Activated T-helper 1 cell treated with anti-CD3 and anti-CD28 coated beads, Interleukin-2, amount 50 U/mL, for 16 hours (primary cell): ENCODE results near the gene GRPEL2.
A peak's percentile ranks its signal among the peaks of the same experiment; 100 is the strongest.
"Not testable (repeated sequence)": the region's sequence is repeated elsewhere in the genome, so short reads cannot be mapped to it uniquely, and the experiment has no call there.

Source experiments
- DNase-seq, 2 donors: peaks; one replicate each; pipeline ENCODE4 v3.0.0-alpha.2; 2020; ENCODE audit warnings: low read depth in 1 of 2, low spot score in 1 of 2

Gene GRPEL2

DNA sequence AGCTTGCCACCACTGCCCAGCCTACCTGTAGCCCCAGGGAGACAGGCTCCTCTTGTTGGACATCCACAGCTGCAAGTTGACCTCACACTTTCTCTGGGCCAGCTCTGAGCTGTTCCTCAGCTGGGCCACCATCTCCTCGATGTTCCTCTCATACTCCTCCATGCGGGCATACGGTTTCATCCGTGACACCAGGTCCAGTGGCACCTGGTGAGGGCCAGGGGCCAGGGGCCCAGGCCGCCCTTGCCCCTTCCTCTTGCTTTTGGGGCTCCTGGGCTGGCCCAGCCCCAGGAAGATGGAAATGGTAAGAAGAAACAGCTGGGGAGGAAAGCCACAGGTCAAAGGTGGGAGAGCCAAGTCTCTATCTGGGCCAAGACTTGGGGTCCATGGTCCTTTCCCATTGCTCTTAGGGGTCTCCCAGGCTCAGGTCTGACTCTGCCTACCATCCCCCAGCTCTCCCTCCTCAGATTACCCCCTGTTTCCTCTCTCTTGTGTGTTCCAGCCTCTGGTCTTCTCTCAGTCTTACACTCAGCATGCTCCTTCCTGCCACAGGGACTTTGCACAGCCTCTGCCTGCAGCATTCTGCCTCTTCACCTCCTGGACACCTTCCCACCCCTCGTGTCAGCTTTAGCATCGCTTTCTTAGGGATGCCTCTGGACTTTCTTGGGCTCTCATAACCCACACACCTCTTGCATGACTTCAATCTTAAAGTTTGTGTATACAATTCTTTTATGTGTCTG, 31.6 kb downstream of the GRPEL2 start:
- DNase-seq: no peak

DNA sequence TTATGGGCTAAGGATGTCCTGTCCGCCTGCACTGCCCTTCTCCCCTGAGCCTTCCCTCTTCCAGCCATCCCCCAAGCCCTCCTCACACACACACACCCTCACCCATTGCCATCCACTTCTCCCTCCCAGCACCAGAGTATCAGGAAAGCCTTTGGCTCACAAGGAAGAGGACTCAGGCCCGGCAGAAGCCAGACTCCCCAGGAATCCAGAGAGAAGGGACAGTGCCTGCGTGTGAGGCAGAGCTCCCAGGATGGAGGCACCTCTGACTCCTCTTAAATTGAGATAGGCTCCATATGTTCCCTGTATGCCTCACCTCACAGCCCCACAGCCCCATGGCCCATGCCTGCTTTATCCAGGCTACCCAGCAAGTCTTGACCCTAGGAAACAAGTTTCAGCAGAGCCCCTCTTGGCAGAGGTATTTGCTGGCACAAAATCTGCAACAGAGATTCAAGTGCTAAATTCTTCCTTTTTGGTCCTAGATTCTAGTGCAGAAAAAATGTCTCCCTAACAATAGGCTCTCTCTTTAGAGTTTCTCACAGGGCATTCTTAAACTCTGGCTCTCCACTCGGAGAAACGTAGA, 33.0 kb downstream of the GRPEL2 start:
- DNase-seq: no peak

DNA sequence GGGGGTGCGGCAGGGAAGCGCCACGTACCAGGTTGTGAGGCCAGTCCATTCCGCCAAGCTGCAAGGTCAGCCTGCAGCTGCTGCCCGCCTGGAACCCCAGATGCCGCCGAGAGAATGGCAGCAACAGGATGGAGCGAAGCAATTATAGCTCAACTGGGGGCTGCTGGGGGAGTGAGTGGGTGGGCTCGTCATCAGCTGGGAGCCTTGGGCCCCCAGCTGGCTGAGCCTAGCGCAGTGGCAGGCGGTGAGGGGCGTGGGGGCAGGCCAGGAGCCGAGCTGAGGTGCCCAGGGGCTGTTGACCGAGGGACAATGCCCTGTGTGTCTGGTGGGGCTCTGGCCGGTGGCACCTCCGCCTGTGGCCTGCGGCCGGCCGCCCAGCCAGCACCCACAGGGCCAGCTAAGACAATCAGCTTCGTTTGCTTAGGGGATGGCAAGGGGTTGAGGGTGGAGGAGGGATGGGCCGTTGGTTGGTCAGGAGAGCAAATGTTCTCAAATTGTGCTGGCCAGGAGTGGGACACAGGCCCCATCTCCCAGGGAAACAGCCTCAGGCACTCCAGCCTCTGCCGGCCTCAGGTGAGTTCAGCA, 34.0 kb downstream of the GRPEL2 start, which contains the start of gene IL17B:
TSS of gene IL17B (minus strand) at position 116 of the 585 bp plus-strand sequence. CDS start at position 49, 67 bp downstream.
- DNase-seq: no peak

DNA sequence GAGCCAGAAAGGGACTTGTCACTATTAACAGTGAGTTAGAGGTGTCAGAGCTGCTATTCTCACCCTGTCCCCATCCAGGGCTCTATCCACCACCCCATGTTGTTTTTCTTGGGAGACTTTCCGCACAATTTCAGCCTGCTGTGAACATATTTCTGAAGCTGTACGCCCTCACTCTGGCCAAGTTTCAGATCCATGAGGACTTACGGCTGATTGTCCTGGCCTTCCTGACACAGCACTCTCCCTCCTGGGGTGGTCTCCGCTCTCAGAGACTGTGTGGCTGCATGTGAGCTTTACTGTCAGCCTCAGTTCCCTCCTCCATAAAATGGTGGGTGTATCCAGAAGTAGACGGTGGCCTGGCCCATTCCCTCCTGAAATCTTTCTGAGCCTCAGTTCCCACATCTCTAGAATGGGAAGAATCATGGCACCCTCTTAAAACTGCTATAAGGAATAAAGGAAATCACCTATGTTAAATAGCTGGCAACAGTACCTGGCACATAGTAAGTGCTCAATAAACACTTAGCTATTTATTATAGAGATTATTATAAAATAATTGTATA, 34.6 kb downstream of the GRPEL2 start:
- no peak for DNase-seq

DNA sequence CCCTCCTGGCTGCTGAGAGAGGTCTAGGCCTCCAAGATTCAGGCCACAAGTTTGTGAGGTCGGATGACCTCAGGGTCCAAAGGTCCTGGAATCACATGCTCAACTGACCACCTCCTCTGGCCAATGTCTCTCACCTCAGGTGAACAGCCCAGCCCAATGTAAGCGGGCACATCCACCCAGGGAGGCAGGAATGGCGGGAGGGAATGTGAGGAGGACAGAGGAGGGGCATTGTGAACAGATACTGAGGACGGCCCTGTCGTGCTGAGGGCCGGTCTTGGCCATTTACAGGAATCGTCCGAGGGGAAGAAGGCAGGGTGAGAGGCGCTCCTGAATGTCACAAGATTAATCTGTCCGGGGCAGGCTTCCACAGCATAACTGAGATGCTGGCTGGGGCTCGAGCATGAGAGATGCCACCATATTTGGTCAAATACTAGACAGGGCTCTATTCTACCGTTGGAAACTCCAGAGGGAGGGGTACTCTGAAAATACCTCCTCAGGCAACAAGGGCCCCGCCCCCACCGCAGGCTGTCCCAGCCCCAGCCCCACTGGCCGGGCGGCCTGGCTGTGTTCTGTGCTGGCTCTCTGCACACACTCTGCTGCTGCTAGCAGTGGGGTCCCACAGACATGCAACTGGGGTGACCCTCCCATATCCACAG, 35.3 kb downstream of the GRPEL2 start:
- DNase-seq: no peak

DNA sequence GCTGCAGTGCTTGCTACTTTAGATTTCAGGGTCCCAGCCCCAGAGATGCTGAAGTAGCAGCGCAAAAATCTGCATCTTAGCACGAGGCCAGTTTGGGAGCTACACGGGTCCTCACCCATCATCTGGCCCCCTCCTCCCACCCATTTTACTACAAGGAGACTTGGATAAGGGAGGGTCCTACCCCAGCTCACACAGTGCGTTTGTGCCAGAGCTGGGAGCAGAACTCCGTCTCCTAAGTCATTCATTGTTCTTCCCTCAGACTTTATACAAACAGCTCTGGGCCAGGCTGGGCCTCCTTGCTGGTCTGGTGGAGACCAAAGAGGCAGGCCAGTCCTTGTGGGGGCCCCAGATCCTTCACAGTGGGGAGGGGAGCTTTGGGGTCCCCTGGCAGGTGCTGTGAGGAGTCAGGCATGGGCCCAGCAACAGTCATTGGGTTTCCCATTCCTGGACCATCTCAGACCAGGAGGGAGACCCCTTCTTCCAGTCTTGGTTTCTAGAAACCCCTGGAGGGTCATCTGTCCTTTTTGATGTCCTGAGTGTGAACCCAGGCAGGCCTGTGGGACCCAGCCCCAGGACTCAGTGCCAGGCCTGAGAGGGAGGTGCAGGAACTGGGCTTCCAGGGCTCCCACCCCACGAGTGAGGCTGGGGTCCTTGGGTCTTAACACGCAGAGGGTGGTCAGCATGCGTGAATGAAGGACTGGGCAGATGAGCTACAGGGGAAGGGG, 36.1 kb downstream of the GRPEL2 start:
- no peak for DNase-seq

DNA sequence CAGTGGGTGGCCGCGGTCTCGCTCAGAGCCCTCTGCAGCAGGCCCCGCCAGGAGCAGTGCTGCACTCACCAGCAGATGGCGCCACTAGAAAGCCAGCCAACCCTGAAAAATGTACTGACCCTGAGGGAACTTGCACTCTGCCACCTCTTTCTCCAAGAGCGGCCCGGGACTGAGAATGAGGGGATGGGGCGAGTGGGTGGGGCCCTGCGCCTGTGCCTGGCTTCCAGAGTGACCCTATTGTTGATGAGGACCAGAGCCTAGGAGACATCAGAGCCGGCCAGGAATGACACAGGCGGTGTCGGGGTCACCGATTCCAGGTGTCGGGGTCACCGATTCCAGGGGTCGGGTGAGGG, 36.7 kb downstream of the GRPEL2 start:
- DNase-seq: peak; percentile 58 to 59

DNA sequence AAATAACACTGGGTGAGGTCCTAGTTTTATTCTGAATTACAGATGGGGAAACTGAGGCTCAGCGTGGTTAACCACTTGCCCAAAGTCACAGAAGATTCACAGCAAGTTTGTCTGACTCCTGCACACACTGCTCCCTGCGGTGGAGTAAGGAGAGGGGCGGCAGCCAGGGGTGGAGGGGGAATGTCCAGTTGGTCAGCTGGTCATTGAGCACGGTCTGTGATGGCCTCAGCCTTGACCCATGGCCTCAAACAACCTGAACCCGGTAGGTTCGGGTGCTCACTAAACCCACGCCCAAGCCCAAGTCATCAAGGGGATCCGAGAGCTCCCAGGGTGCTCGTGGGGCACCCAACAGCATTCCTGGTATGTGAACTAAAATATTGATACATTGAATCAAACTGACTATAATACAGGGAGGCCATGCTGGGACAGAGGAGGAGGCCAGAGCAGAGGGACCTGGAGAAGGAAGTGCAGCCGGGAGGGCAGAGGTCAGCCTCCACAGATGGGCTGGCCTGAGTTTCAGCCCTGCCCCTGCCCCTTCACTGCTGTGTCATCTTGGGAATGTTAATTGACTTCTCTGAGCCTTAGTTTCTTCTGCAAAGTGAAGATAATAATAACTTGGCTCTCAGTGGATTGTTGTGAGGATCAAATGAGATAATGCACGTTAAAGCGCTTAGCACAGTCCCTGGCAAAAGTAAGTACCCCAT, 37.4 kb downstream of the GRPEL2 start:
- DNase-seq: no peak

DNA sequence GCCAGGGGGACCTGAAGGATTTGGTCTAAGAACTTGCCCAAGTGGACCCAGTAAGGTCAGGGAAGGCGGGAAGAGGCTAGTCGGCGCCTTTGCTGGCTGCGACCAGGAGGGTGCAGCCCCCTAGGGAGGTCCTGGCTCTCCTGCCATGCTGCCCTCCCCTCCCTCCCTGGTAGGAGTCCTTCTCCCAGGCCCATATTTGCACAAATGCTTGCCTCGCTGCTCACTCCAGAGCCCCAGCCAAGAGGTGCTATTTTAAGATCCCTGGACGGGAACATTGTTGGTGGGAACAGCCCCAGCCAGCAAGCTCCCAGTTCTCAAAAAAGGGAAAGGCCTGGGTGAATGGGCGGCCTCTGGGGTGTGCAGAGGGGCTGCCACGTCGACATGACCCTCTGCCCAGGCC, 38.1 kb downstream of the GRPEL2 start:
- DNase-seq: no peak

DNA sequence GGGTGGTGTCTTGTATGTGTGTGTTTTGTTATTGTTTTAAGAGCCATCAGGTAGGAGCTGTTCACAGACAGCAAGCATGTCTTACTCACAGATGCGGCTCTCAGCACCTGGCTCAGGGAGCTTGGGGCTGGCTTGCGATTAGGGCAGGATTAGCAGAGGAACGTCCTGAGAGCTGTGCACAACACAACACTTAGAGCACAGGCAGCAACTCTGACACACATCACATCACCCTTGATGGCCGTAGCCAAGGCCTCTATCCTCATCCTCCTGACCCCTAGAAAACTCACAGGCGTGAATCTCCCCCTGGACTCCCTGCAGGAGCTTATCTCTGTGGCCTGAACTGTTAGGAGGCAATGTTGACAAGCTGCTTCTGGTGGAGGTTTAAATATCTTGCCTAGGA, 40.9 kb downstream of the GRPEL2 start:
- no peak for DNase-seq

DNA sequence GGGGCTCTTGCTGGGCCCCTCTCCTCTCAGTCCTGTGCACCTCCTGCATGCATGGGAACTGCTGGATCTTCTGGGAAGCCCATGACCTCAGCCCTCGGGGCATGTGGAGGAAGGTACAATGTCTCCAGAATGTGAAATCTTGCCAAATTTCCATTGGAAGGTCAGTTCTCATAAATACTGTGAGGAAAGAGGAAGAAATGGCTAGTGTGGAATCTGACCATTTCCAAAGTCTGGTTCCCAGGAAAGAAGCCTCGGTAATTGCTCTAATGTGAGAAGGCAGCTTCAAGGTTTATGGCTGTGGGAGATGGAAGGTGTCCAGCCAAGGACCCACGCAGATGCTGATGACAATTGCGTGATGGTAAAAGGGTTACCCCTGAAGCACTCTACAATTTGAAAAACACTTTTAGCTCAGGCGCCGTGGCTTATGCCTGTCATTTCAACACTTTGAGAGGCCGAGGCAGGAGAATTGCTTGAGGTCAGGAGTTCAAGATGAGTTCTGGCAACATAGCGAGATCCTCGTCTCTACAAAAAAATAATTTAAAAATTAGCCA, 41.9 kb downstream of the GRPEL2 start:
- no peak for DNase-seq

DNA sequence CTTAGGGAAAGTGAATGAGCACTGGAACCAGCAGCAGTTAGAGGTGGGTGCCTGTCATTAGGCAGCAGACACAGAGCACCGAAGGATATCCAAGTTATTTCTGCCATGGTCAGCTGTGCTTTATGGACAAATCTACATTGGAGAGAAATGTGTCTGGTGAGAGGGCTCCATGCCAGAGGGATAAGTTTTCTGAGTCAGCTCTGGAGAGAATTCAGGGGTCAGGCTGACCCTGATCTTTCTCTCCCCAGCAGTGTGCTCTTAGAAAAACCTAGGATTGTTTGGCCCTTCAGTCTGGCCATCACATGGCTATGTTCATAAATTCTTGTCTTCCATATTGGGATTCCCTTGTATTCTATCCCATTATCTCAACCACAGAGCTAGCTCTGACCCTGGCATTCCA, 42.7 kb downstream of the GRPEL2 start:
- no peak for DNase-seq

DNA sequence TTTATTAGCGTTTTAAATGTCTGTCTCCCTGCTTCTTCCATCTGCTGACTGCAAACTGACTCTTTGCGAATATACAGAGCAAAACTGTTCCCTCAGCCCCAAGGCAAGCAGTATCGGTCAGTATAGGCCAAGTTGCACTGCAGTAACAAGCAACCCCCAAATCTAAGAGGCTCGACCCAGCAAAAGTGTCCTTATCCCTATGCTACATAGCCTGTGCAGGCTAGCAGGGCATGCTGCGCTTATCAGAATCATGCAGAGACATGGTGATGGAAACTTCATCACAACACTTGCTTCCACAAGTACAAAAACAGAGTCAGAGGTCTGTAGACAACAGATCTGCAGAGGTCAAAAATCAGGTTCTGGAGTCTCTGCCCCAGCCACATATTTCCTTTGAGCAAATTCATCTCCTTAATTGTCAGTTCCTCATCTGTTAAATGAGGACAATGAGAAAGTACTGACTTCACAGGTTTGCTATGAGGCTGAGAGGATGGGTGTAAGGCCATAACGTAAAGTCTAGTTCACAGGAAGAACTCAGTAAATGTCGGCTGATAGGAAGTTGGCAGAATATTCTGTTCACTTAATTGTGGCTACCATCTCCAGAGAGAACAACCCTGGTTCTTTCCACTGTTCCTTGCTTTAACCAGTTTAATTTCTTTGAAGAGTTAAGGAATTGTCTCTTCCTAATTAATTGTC, 43.3 kb downstream of the GRPEL2 start:
- DNase-seq: no peak

DNA sequence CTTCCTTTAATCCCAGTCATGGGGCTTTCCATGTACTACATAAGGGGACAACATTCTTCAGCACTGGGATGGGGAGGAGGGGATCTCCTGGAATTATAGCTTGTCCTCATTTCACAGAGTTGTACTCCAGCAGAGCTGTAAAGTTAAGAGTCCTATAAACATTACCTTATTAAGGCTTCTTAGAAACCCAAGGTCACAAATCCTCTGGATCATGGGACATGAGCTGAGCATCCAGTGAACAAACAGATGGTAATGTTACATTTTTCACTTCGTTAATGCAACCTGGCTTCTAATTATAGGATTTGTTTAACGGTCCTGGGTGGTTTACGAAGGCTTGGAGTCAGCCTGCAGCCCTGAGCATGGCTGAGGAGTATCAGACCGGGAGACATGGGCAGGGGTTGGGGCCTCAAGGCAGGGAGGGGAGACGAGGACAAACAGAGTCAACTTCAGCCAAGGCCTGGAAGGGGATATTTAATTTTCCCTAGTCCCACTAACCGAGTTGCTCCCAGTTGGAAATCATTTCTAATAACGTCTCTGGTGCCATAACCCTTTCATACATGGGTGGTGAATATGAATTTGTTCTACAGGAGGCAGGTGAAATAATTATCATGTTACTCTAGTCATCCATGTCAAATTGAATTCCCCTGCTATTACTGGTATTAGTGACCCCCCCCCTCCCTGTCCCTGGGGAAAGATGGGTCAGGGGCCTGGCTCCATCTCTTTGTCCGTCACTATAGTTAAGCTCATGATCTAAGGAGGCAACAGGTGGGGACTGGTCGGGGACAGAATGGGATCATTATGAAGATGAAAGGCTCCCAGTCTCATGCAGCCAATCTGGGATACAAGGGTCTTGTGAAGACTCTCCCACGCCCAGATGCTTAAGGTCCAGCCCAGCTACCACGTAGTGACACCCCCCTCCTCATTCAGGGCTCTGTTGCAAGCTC, 44.5 kb downstream of the GRPEL2 start:
- DNase-seq: no peak

DNA sequence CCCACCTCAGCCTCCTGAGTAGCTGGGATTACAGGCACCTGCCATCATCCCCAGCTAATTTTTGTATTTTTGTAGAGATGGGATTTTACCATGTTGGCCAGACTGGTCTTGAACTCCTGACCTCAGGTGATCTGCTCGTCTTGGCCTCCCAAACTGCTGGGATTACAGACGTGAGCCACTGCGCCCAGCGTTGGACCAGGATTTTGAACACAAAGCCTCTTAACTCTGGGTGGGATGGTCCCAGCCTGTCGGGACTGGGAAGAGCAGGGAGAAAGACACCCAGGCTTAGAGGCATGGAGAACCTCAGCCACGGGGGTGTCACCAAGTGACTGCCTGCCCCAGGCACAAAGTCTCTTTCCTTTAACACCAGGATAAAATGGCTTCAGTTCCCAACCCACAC, 45.8 kb downstream of the GRPEL2 start:
- DNase-seq: not testable (repeated sequence)

DNA sequence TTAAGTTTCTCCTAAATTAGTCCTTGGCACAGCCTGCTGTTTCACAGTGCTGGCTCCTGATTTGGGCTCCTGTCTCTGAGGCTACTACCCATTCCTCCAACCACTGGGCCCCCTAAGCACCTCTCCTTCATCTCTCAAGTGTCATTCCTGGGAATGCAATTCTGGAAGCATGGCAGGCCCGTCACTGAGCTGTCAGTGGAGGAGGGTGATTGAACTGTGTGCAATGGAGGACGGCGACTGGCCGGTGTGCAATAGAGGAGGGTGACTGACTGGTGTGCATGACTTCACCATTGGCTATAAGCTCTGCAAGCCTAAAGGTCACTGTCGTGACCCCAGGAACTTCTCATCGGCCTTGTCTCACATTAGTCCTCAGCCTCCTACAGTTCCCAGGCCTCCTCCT, 46.2 kb downstream of the GRPEL2 start:
- DNase-seq: no peak

DNA sequence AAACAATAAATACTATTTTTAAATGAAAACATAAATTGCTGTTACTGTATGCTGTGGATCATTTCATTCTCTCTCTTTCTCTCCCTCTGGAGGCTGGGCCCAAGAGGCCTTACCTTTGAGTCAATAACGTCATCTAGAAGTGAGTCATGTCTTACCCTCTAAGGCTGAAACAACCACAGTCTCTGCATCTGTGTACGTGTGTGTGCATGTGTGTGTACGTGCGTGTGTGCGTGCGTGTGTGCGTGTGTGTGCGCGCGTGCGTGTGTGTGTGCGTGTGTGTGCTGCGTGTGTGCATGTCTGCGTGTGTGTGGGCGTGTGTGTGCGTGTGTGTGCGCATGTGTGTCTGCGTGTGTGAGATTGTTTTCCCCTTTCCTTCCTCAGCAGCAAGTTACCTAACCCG, 47.4 kb downstream of the GRPEL2 start:
- DNase-seq: no peak

DNA sequence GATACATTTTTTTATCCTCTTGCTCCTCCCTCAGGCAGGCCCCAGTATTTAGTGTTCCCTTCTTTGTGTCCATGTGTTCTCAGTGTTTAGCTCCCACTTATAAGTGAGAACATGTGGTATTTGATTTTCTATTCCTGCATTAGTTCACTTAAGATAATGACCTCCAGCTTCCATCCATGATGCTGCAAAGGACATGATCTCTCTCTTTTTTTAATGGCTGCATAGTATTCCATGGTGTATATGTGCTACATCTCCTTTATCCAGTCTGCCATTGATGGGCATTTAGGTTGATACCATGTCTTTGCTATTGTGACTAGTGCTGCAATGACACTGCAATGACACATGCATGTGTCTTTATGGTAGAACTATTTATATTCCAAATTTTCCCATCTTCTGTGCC, 49.7 kb downstream of the GRPEL2 start:
- DNase-seq: not testable (repeated sequence)

DNA sequence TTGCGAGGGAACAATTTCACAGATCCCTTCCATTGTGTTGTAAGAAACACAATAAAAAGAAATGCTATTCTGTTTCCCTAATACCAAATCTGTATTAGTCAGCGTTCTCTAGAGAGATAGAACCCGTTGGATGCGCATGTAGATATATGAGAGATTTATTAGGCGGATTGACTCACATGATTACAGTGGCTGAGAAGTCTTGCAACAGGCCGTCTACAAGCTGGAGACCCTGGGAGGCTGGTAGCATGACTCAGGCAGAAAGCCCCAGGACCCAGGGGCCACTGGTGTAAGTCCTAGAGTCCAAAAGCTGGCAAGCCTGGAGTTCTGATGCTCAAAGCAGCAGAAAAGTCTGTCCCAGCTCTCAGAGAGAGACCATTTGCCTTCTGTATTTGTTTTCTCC, 52.2 kb downstream of the GRPEL2 start:
- no peak for DNase-seq
